GM12878 (cell line): ENCODE data around the gene TSPAN16. TPM values are rescaled to one million over a fixed set of nuclear protein-coding genes. Genes with fewer than 3 reads are reported as not detected.

Source experiments
- ATAC-seq: fragments of 200-7000 bp; cut with Tn5 transposase; 3 replicates; pipeline ENCODE4 v1.9.1; 2020; ENCODE audit warnings: mild to moderate bottlenecking, moderate library complexity
- BruUV-seq: library from RNA; stranded (reverse); fragments of 400-500 nt; replicated peaks from 2 replicates; lab custom pipeline; 2021; lab: Mats Ljungman, UMichigan
- CTCF ChIA-PET: fragments of 300-600 bp; sonication (Branson Sonifier 250); formaldehyde crosslinking; extraction: SDS; loops from one replicate; lab custom pipeline; 2021; ENCODE audit warnings: inconsistent platforms; lab: Yijun Ruan, JAX
- POLR2A ChIA-PET: fragments of 350-600 bp; formaldehyde crosslinking; extraction: SDS; loops from one replicate; lab custom pipeline; 2021; ENCODE audit warnings: inconsistent platforms; lab: Charles Lee
- RAD21 ChIA-PET: fragments of 300-600 bp; sonication (Branson Sonifier 250); formaldehyde crosslinking; loops from one replicate; lab custom pipeline; 2023; ENCODE audit warnings: antibody characterized with exemption; ENCODE audit not compliant: unreplicated experiment; lab: Charles Lee
- SMC1A ChIA-PET: fragments of 300-600 bp; sonication (Branson Sonifier 250); formaldehyde crosslinking; loops from one replicate; lab custom pipeline; 2023; ENCODE audit not compliant: unreplicated experiment, uncharacterized antibody; lab: Charles Lee
- DNase-seq: peaks from one replicate; pipeline ENCODE4 v3.0.0-alpha.2; 2011; ENCODE audit warnings: low read depth, low spot score
- FAIRE-seq: peaks from 3 replicates; lab custom pipeline; 2011; peaks lifted over from hg19 to GRCh38; lab: Jason Lieb, UNC
- H2AFZ ChIP-seq: 2 replicates; pipeline ENCODE4 v1.6.0; 2011; ENCODE audit warnings: low read depth, low read length, control low read depth; ENCODE audit not compliant: control insufficient read depth
- H3K27ac ChIP-seq: 2 replicates; pipeline ENCODE4 v1.5.1; 2011; ENCODE audit warnings: control low read depth; ENCODE audit not compliant: control insufficient read depth, insufficient read depth
- H3K27me3 ChIP-seq, 2 experiments: replicated peaks in 1 of 2; 2 replicates each; pipeline versions ENCODE4 v1.6.0 to v1.6.1; 2011; ENCODE audit warnings: low read length in 1 of 2; ENCODE audit not compliant: control insufficient read depth in 2 of 2, insufficient read depth in 2 of 2
- H3K36me3 ChIP-seq, 2 experiments: 2 replicates each; pipeline ENCODE4 v1.5.1; 2011; ENCODE audit warnings: low read length in 1 of 2; ENCODE audit not compliant: control insufficient read depth in 2 of 2, insufficient read depth in 2 of 2
- H3K4me1 ChIP-seq: 2 replicates; pipeline ENCODE4 v1.6.1; 2011; ENCODE audit warnings: mild to moderate bottlenecking, low read length, moderate library complexity, mixed read lengths; ENCODE audit not compliant: control insufficient read depth, insufficient read depth
- H3K4me2 ChIP-seq: 2 replicates; pipeline ENCODE4 v1.6.0; 2011; ENCODE audit warnings: control low read depth; ENCODE audit not compliant: control insufficient read depth, insufficient read depth
- H3K4me3 ChIP-seq: fragments of 200-600 bp; sonication (generic); 2 replicates; pipeline ENCODE4 v1.5.1; 2016
- H3K79me2 ChIP-seq: 2 replicates; pipeline ENCODE4 v1.6.0; 2011; ENCODE audit warnings: low read length; ENCODE audit not compliant: control insufficient read depth, insufficient read depth
- H3K9ac ChIP-seq: 2 replicates; pipeline ENCODE4 v1.8.0; 2011; ENCODE audit warnings: low read length, control low read depth, mixed read lengths; ENCODE audit not compliant: control insufficient read depth, insufficient read depth
- H3K9me3 ChIP-seq: replicated peaks from 3 replicates; pipeline ENCODE4 v1.5.1; 2011; ENCODE audit warnings: mild to moderate bottlenecking, low read length; ENCODE audit not compliant: control insufficient read depth, insufficient read depth
- H4K20me1 ChIP-seq: 2 replicates; pipeline ENCODE4 v1.6.0; 2011; ENCODE audit not compliant: control insufficient read depth, insufficient read depth
- CHD4 ChIP-seq: fragments of 200-600 bp; sonication (generic); IDR thresholded peaks from 2 replicates; pipeline ENCODE4 v1.6.1; 2016; ENCODE audit warnings: mild to moderate bottlenecking
- CREM ChIP-seq: IDR thresholded peaks from 2 replicates; pipeline ENCODE4 v1.6.1; 2014; ENCODE audit warnings: antibody characterized with exemption, low read depth
- EGR1 ChIP-seq, 2 experiments: IDR thresholded peaks; 1 replicate in 1 of 2; 2 replicates in 1 of 2; pipeline ENCODE4 v1.6.1; 2011 to 2012; ENCODE audit warnings: low read depth in 2 of 2, low read length in 2 of 2, borderline replicate concordance in 1 of 2, mild to moderate bottlenecking in 1 of 2, moderate library complexity in 1 of 2
- JUNB ChIP-seq: IDR thresholded peaks from 2 replicates; pipeline ENCODE4 v1.6.1; 2016; ENCODE audit warnings: antibody characterized with exemption, mild to moderate bottlenecking
- MYC ChIP-seq: IDR thresholded peaks from 2 replicates; pipeline ENCODE4 v1.6.1; 2011; ENCODE audit warnings: mild to moderate bottlenecking, low read length, moderate library complexity, inconsistent platforms; ENCODE audit not compliant: insufficient read depth, insufficient replicate concordance, insufficient read length, severe bottlenecking
- NFYA ChIP-seq: IDR thresholded peaks from 2 replicates; pipeline ENCODE4 v1.6.1; 2011; ENCODE audit warnings: low read depth, mild to moderate bottlenecking, low read length, improper control_type of control experiment, borderline replicate concordance
- NR2C2 ChIP-seq: IDR thresholded peaks from 2 replicates; pipeline ENCODE4 v1.6.1; 2011; ENCODE audit warnings: borderline replicate concordance, low read depth; ENCODE audit not compliant: control insufficient read depth, insufficient read length
- PAX5 ChIP-seq: IDR thresholded peaks from 2 replicates; pipeline ENCODE4 v1.6.1; 2011; ENCODE audit warnings: low read depth, low read length, borderline replicate concordance
- RUNX3 ChIP-seq: IDR thresholded peaks from 2 replicates; pipeline ENCODE4 v1.6.1; 2012; ENCODE audit warnings: low read length, inconsistent platforms
- SMAD5 ChIP-seq: IDR thresholded peaks from 2 replicates; pipeline ENCODE4 v1.6.1; 2016; ENCODE audit warnings: antibody characterized with exemption, low read depth
- TCF3 ChIP-seq: IDR thresholded peaks from 2 replicates; pipeline ENCODE4 v1.6.1; 2012; ENCODE audit warnings: low read depth, mild to moderate bottlenecking, low read length, borderline replicate concordance; ENCODE audit not compliant: insufficient read depth
- ZZZ3 ChIP-seq: IDR thresholded peaks from 2 replicates; pipeline ENCODE4 v1.6.1; 2011; ENCODE audit warnings: low read depth; ENCODE audit not compliant: control insufficient read depth, insufficient read length
- WGBS: methylation state at CpG from one replicate; pipeline ENCODE4 v1.1.6; 2016; ENCODE audit warnings: low lambda C conversion rate; ENCODE audit not compliant: insufficient replicate concordance, insufficient coverage; ENCODE audit errors: missing lambda C conversion rate; 5-methylcytosine and 5-hydroxymethylcytosine counted together
- in situ Hi-C: fragments of 300-500 bp; cut with MboI; formaldehyde crosslinking; loops from 9 replicates; pipeline ENCODE4 v1.14.3; 2018; ENCODE audit warnings: mixed read lengths
- intact Hi-C: fragments of 100-400 bp; cut with micrococcal nuclease; formaldehyde crosslinking; loops from one replicate; pipeline ENCODE4 v1.14.2; 2022; ENCODE audit not compliant: unreplicated experiment
- polyA plus RNA-seq, 11 experiments: library from polyadenylated mRNA; depleted of rRNA in 4 of 11; unstranded in 6 of 11; stranded (reverse) in 5 of 11; fragments of >200 nt; fragmentation: Nextera tagmentation in 4 of 11; fragmentation: Illumina TruSeq in 1 of 11; extraction: Ambion mirVana in 4 of 11; extraction: Trizol in 1 of 11; gene quantifications; 1 replicate in 1 of 11; 2 replicates in 10 of 11; pipeline versions ENCODE4 v1.2.1 to v1.2.3, GENCODE V29; 2011 to 2016; ENCODE audit warnings: inconsistent platforms in 2 of 11, missing spikeins in 2 of 11, low read depth in 1 of 11
- total RNA-seq, 4 experiments: library from RNA; depleted of rRNA in 3 of 4; stranded (reverse); fragments of >200 nt in 3 of 4; fragmentation: Illumina TruSeq in 1 of 4; extraction: Trizol in 1 of 4; gene quantifications; 2 replicates each; pipeline versions ENCODE4 v1.2.1 to v1.2.3, GENCODE V29; 2013 to 2021
- TF ChIP-seq, protein P1 (sequence below): fragments of 150-350 bp; IDR thresholded peaks from 2 replicates; pipeline ENCODE4 v1.6.1; 2014; ENCODE audit warnings: mild to moderate bottlenecking, low read depth, low read length
- TF ChIP-seq, protein P2 (sequence below): fragments of 450-650 bp; IDR thresholded peaks from 2 replicates; pipeline ENCODE4 v1.6.1; 2018; ENCODE audit warnings: mild to moderate bottlenecking, low read depth, moderate library complexity; ENCODE audit not compliant: partially characterized antibody
- TF ChIP-seq, protein P3 (sequence below): fragments of 450-650 bp; IDR thresholded peaks from 2 replicates; pipeline ENCODE4 v1.6.1; 2017; ENCODE audit warnings: borderline replicate concordance
- TF ChIP-seq, protein P4 (sequence below): fragments of 450-650 bp; IDR thresholded peaks from 2 replicates; pipeline ENCODE4 v1.6.1; 2016; ENCODE audit warnings: mild to moderate bottlenecking

The TSPAN16 gene
- total and polyA plus RNA-seq, 10 of the 15 experiments (the other 5 are each of a cell fraction or from before 2014, with no cell fraction given): not detected

DNA sequence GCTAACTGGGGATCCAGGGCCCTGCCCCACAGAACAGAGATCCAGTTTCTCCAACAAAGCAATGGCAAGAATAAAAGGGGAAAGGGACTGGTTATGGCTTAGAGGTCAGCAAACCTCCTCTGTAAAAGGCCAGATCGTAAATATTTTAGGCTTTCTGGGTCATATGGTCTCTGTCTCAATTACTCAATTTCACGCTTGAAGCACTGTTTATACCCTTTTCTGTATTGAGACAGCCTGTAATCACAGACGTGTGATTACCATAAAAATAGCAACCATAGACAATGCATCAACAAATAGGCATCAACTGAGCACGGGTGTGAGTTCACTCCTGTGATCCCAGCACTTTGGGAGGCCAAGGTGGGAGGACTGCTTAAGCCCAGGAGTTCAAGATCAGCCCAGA is 34.2 kb downstream of the TSPAN16 start (continued):
- TF ChIP-seq, protein P1, sequence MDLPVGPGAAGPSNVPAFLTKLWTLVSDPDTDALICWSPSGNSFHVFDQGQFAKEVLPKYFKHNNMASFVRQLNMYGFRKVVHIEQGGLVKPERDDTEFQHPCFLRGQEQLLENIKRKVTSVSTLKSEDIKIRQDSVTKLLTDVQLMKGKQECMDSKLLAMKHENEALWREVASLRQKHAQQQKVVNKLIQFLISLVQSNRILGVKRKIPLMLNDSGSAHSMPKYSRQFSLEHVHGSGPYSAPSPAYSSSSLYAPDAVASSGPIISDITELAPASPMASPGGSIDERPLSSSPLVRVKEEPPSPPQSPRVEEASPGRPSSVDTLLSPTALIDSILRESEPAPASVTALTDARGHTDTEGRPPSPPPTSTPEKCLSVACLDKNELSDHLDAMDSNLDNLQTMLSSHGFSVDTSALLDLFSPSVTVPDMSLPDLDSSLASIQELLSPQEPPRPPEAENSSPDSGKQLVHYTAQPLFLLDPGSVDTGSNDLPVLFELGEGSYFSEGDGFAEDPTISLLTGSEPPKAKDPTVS: no peak
- no peak for TF ChIP-seq PAX5

DNA sequence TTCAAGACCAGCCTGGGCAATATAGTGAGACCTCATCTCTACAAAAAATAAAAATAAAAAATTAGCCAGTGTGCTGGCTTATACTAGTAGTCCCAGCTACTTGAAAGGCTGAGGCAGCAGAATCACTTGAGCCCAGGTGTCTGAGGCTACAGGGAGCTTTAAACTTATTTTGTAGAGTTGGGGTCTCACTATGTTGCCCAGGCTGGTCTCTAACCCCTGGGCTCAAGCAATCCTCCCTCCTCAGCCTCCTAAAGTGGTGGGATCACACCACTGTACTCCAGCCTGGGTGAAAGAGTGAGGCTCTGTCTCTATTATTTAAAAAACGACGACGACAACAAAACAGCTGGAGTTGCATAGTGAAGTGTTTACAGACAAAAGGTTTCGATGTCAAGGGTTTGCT is 35.5 kb downstream of the TSPAN16 start:
- no peaks in the 10 kb centered on the region for H4K20me1 ChIP-seq
- in situ Hi-C loops: no loop called here
- no peak overlapping the region for H3K4me3 ChIP-seq
- no peaks in the 10 kb centered on the region for H3K4me1 ChIP-seq
- H2AFZ ChIP-seq: no peak overlapping the region
- ATAC-seq: no peak
- RAD21 ChIA-PET: no interaction called here
- CTCF ChIA-PET: interaction anchor here (0.7 kb wide), 1 partner anchor 8 kb away, joined by 3 read pairs; no protein-coding TSS in a partner anchor
- no peaks in the 10 kb centered on the region for H3K79me2 ChIP-seq
- no peak for FAIRE-seq
- no TSS peak for BruUV-seq
- no peak overlapping the region for H3K27ac ChIP-seq
- no peak overlapping the region for H3K9ac ChIP-seq
- H3K4me2 ChIP-seq: no peak overlapping the region
- H3K36me3 ChIP-seq: peaks cover 0 to 13% of the 10 kb centered on the region in 2 experiments; a peak in 2 of 4 replicates
- WGBS: 98% methylated on average over 4 of the region's 4 CpGs
- SMC1A ChIA-PET: interaction anchor here (2.0 kb wide), 1 partner anchor 9 kb away, joined by 16 read pairs; no protein-coding TSS in a partner anchor
- intact Hi-C loops: no loop called here
- DNase-seq: no peak
- POLR2A ChIA-PET: interaction anchor here (1.1 to 1.3 kb wide), 2 partner anchors 8 to 14 kb away, joined by 3 to 6 read pairs; partner anchors contain the start of genes RAB3D and TMEM205
- H3K27me3 ChIP-seq: no peaks in the 10 kb centered on the region
- H3K9me3 ChIP-seq: no peaks in the 10 kb centered on the region; the same call in 2 of the 3 replicates
- TF ChIP-seq RUNX3 (no peak), TCF3 (no peak), NR2C2 (no peak), CREM (no peak), NFYA (no peak), EGR1 (IDR thresholded peaks at IDR 0.05; ENCODE audit: borderline replicate concordance in 1 of 2, low read depth in 2 of 2, low read length in 2 of 2) (no peak), JUNB (no peak), CHD4 (no peak), MYC (no peak), ZZZ3 (no peak), SMAD5 (no peak)
- TF ChIP-seq, protein P2, sequence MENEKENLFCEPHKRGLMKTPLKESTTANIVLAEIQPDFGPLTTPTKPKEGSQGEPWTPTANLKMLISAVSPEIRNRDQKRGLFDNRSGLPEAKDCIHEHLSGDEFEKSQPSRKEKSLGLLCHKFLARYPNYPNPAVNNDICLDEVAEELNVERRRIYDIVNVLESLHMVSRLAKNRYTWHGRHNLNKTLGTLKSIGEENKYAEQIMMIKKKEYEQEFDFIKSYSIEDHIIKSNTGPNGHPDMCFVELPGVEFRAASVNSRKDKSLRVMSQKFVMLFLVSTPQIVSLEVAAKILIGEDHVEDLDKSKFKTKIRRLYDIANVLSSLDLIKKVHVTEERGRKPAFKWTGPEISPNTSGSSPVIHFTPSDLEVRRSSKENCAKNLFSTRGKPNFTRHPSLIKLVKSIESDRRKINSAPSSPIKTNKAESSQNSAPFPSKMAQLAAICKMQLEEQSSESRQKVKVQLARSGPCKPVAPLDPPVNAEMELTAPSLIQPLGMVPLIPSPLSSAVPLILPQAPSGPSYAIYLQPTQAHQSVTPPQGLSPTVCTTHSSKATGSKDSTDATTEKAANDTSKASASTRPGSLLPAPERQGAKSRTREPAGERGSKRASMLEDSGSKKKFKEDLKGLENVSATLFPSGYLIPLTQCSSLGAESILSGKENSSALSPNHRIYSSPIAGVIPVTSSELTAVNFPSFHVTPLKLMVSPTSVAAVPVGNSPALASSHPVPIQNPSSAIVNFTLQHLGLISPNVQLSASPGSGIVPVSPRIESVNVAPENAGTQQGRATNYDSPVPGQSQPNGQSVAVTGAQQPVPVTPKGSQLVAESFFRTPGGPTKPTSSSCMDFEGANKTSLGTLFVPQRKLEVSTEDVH: no peak
- TF ChIP-seq, protein P3, sequence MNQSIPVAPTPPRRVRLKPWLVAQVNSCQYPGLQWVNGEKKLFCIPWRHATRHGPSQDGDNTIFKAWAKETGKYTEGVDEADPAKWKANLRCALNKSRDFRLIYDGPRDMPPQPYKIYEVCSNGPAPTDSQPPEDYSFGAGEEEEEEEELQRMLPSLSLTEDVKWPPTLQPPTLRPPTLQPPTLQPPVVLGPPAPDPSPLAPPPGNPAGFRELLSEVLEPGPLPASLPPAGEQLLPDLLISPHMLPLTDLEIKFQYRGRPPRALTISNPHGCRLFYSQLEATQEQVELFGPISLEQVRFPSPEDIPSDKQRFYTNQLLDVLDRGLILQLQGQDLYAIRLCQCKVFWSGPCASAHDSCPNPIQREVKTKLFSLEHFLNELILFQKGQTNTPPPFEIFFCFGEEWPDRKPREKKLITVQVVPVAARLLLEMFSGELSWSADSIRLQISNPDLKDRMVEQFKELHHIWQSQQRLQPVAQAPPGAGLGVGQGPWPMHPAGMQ: no peak
- TF ChIP-seq, protein P4, sequence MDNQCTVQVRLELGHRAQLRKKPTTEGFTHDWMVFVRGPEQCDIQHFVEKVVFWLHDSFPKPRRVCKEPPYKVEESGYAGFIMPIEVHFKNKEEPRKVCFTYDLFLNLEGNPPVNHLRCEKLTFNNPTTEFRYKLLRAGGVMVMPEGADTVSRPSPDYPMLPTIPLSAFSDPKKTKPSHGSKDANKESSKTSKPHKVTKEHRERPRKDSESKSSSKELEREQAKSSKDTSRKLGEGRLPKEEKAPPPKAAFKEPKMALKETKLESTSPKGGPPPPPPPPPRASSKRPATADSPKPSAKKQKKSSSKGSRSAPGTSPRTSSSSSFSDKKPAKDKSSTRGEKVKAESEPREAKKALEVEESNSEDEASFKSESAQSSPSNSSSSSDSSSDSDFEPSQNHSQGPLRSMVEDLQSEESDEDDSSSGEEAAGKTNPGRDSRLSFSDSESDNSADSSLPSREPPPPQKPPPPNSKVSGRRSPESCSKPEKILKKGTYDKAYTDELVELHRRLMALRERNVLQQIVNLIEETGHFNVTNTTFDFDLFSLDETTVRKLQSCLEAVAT: no peak
